Measurements from ENCODE around the gene G6PC2.

DNA sequence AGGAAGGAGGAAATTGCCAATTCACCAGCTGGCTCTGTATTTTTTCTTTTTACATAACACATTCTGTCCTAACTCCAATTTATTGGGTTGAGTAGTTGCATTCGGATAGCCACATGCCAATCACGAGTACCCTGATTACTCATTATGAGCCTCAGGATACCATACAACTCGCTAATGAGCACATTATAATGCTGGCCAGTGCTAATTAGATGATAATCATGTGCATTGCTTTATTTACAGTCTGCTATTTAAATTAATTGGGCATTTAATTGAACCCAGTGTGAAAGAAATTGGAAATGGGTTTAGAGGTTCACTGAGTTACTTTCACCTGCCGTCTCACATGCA, 15.2 kb downstream of the G6PC2 start:
- TF ChIP-seq, protein P1, sequence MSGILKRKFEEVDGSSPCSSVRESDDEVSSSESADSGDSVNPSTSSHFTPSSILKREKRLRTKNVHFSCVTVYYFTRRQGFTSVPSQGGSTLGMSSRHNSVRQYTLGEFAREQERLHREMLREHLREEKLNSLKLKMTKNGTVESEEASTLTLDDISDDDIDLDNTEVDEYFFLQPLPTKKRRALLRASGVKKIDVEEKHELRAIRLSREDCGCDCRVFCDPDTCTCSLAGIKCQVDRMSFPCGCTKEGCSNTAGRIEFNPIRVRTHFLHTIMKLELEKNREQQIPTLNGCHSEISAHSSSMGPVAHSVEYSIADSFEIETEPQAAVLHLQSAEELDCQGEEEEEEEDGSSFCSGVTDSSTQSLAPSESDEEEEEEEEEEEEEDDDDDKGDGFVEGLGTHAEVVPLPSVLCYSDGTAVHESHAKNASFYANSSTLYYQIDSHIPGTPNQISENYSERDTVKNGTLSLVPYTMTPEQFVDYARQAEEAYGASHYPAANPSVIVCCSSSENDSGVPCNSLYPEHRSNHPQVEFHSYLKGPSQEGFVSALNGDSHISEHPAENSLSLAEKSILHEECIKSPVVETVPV (CRISPR knock-in tag; IDR thresholded peaks at IDR 0.05): no peak
- no peak for TF ChIP-seq SNAI2 (CRISPR knock-in tag; IDR thresholded peaks at IDR 0.05)
- TF ChIP-seq TCF4 (CRISPR knock-in tag; IDR thresholded peaks at IDR 0.05; ENCODE audit: borderline replicate concordance): no peak
- no peak for TF ChIP-seq RARB (CRISPR knock-in tag; IDR thresholded peaks at IDR 0.05)
- TF ChIP-seq, protein P2, sequence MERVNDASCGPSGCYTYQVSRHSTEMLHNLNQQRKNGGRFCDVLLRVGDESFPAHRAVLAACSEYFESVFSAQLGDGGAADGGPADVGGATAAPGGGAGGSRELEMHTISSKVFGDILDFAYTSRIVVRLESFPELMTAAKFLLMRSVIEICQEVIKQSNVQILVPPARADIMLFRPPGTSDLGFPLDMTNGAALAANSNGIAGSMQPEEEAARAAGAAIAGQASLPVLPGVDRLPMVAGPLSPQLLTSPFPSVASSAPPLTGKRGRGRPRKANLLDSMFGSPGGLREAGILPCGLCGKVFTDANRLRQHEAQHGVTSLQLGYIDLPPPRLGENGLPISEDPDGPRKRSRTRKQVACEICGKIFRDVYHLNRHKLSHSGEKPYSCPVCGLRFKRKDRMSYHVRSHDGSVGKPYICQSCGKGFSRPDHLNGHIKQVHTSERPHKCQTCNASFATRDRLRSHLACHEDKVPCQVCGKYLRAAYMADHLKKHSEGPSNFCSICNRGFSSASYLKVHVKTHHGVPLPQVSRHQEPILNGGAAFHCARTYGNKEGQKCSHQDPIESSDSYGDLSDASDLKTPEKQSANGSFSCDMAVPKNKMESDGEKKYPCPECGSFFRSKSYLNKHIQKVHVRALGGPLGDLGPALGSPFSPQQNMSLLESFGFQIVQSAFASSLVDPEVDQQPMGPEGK (CRISPR knock-in tag; IDR thresholded peaks at IDR 0.05; ENCODE audit: borderline replicate concordance): no peak
- no peak for TF ChIP-seq ZFP30 (CRISPR knock-in tag; IDR thresholded peaks at IDR 0.05)
